Neutrophil (primary cell): ENCODE results near the gene EHMT1.

Source experiments
- H3K27ac ChIP-seq: fragments of 200-600 bp; sonication (generic); 2 replicates; pipeline ENCODE4 v1.5.1; 2016; ENCODE audit warnings: mild to moderate bottlenecking, moderate library complexity
- H3K27me3 ChIP-seq: fragments of 200-600 bp; sonication (generic); 2 replicates; pipeline ENCODE4 v1.6.0; 2016; ENCODE audit warnings: mild to moderate bottlenecking
- H3K36me3 ChIP-seq: fragments of 200-600 bp; sonication (generic); 2 replicates; pipeline ENCODE4 v1.5.1; 2017
- H3K4me1 ChIP-seq, 2 experiments: fragments of 200-600 bp in 1 of 2; sonication (generic) in 1 of 2; 1 replicate in 1 of 2; 2 replicates in 1 of 2; pipeline versions ENCODE4 v1.5.1 to v1.6.1; 2013 to 2016; ENCODE audit warnings: low read depth in 1 of 2, low read length in 1 of 2, mild to moderate bottlenecking in 1 of 2, moderate library complexity in 1 of 2; ENCODE audit not compliant: control insufficient read depth in 1 of 2, insufficient read depth in 1 of 2
- H3K4me3 ChIP-seq, 2 experiments: fragments of 200-600 bp in 1 of 2; sonication (generic) in 1 of 2; 1 replicate in 1 of 2; 2 replicates in 1 of 2; pipeline ENCODE4 v1.5.1; 2013 to 2016; ENCODE audit warnings: low read depth in 1 of 2, low read length in 1 of 2, mild to moderate bottlenecking in 1 of 2, moderate library complexity in 1 of 2
- H3K9me3 ChIP-seq: fragments of 200-600 bp; sonication (generic); 2 replicates; pipeline ENCODE4 v1.5.1; 2016
- TF ChIP-seq, protein P1 (sequence below): fragments of 200-600 bp; sonication (generic); IDR thresholded peaks from 2 replicates; pipeline ENCODE4 v1.5.1; 2016; ENCODE audit warnings: antibody characterized with exemption

EHMT1 gene

DNA sequence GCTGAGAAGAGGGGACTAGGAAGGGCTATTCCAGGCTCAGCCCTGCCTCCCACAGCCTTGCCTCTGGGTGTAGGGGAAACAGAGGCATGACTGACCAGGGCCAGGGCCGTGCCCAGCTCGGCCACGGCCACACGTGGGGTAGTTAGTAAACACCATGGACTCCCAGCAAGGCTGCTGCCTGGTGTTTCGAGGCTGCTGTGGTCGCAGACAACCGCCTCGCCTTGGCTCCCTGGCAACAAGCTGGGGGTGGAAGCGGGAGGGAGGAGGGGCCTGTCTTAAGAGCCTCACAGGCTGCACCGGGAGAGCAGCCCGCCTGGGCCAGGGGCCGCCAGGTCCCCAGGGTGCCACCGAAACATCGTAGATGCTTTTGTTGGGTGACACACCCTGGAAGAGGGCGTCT lies 168.6 kb downstream of the EHMT1 start:
- Histone ChIP-seq H3K9me3 (no peaks in the 10 kb centered on the region), H3K27ac (no peak overlapping the region), H3K4me3 (no peak overlapping the region), H3K4me1 (no peaks in the 10 kb centered on the region), H3K27me3 (no peaks in the 10 kb centered on the region), H3K36me3 (peaks cover 95% of the 10 kb centered on the region)
- TF ChIP-seq, protein P1, sequence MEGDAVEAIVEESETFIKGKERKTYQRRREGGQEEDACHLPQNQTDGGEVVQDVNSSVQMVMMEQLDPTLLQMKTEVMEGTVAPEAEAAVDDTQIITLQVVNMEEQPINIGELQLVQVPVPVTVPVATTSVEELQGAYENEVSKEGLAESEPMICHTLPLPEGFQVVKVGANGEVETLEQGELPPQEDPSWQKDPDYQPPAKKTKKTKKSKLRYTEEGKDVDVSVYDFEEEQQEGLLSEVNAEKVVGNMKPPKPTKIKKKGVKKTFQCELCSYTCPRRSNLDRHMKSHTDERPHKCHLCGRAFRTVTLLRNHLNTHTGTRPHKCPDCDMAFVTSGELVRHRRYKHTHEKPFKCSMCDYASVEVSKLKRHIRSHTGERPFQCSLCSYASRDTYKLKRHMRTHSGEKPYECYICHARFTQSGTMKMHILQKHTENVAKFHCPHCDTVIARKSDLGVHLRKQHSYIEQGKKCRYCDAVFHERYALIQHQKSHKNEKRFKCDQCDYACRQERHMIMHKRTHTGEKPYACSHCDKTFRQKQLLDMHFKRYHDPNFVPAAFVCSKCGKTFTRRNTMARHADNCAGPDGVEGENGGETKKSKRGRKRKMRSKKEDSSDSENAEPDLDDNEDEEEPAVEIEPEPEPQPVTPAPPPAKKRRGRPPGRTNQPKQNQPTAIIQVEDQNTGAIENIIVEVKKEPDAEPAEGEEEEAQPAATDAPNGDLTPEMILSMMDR = no peak

DNA sequence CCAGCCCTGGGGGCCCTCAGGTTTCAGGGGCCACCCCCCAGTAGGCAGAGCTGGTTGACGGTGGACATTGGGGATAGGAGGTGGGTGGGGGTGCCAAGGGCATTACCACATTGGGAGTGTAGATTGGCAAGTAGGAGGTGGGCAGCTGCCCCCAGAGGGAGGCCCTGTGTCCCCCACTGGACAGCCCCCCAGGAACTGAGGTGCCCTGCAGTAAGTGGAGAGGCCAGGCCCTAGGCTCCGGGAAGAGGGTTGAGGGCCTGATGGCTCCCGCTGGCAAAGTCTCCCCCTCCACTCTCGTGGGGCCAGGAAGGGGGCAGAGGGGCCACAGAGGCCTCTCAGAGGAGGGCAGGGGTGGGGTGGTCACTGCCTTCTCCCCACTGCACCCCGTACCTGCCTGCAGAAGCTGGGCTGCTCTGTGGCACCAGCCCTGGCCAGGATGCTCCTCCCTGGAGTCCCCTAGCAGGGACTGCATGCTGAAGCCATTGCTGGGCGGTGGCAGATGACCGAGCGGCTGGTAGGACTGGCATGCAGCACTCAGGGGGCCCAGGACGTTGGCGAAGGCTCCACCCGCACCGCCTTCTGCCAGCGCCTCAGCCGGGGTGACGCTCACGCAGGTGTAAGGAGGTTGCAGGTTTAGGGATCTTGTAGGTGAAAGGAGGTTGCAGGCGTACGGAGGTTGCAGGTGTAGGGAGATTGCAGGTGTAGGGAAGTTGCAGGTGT lies 169.1 kb downstream of the EHMT1 start:
- no peak overlapping the region for H3K4me3 ChIP-seq
- TF ChIP-seq, protein P1 = no peak
- H3K27ac ChIP-seq = no peak overlapping the region
- peaks cover 95% of the 10 kb centered on the region for H3K36me3 ChIP-seq
- H3K4me1 ChIP-seq = no peaks in the 10 kb centered on the region
- H3K27me3 ChIP-seq = no peaks in the 10 kb centered on the region
- H3K9me3 ChIP-seq = no peaks in the 10 kb centered on the region

DNA sequence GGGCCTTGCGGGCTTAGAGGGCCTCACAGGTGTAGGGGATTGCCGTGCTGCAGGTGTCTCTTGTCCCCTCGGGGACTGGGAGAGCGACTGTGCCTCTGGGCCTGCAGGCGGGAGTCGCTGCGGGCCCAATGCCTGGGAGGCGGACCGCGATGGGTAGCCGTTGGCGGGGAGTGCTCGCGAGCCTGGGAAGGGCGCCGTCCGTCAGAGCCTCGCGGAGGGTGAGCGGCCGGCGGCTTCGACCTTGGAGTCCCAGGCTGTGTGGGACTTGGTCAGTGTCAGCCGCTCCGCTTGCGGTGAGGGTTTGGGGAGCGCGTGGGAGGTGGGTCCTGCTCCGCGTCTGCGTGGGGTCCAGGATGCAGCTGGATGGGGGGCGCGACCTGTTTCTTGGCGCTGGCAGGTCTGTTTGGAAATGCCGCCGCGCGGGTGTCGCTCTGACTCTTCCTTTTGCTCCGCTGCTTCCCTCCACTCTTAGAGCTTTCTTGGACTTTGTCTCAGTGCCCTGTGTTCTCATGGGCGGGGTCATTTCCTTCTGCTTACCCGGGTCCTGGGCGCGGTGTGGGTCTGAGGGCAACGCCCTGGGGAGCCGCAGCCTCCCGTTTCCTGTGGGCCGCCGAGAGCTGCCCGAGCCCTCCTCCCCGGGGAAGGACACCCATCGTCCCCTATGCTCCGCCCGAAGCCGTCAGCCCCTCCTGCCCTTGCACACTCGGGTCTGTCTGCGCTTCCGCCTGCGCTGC lies 169.9 kb downstream of the EHMT1 start:
- Histone ChIP-seq H3K36me3 (peaks cover 95% of the 10 kb centered on the region), H3K9me3 (no peaks in the 10 kb centered on the region), H3K4me3 (no peak overlapping the region), H3K27ac (no peak overlapping the region), H3K4me1 (no peaks in the 10 kb centered on the region), H3K27me3 (no peaks in the 10 kb centered on the region)
- TF ChIP-seq, protein P1 = no peak

DNA sequence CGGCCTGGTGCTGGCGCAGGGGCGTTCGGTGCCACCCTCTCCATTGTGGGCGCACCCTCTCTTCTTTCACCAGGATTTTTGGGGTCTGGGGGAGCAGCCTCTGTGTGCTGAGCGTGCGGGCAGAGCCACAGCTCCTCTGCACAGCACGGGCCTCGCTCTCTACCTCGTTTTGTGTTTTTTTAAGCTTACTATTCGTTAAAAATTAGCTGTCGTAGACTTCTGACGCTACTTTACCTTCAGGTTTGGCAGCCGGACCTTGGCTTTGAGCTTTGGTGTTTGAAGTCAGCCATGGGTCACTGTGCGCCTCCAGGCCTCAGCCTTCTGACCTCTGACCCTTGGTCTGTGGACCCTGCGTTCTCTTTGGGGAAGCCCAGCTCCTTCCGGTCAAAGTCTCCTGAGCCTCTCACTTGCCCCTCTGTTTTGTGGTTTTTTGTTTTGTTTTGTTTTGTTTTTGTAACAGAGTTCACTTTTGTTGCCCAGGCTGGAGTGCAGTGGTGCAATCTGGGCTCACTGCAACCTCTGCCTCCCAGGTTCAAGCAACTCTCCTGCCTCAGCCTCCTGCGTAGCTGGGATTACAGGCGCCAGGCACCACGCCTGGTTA lies 170.6 kb downstream of the EHMT1 start:
- Histone ChIP-seq H3K4me3 (no peak overlapping the region), H3K9me3 (no peaks in the 10 kb centered on the region), H3K27me3 (no peaks in the 10 kb centered on the region), H3K36me3 (peaks cover 93% of the 10 kb centered on the region), H3K27ac (no peak overlapping the region), H3K4me1 (no peaks in the 10 kb centered on the region)
- TF ChIP-seq, protein P1 = no peak

DNA sequence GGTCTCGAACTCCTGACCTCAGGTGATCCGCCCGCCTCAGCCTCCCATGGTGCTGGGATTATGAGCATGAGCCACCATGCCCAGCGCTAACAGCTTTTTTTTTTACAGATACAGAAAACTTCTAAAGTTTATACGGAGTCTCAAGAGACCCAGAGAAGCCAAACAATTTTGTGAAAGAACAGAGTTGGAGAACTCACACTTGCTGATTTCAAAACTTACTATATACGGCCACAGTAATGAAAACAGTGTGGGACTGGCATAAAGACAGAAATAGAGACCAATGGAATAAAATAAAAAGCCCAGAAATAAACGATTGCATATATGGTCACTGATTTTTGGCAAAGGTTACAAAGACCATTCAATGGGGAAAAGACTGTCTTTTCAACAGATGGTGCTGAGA lies 173.1 kb downstream of the EHMT1 start:
- no peaks in the 10 kb centered on the region for H3K4me1 ChIP-seq
- H3K36me3 ChIP-seq = peaks cover 86% of the 10 kb centered on the region
- no peaks in the 10 kb centered on the region for H3K27me3 ChIP-seq
- no peaks in the 10 kb centered on the region for H3K9me3 ChIP-seq
- TF ChIP-seq, protein P1 = no peak
- H3K27ac ChIP-seq = no peak overlapping the region
- no peak overlapping the region for H3K4me3 ChIP-seq
